ENCODE measurements around the gene HOXA13.

The HOXA13 gene

GRCh38 chr7:27235387-27236311 is 35.8 kb upstream of the HOXA13 start:
- peak; percentile 73 for DNase-seq

- no peak for DNase-seq
Measured at GRCh38 chr7:27229448-27229847, 29.6 kb upstream of the HOXA13 start.

- no peak for DNase-seq
Measured at GRCh38 chr7:27224983-27225934, 25.4 kb upstream of the HOXA13 start.

GRCh38 chr7:27223941-27224575 is 24.2 kb upstream of the HOXA13 start:
- no peak for DNase-seq

- DNase-seq = no peak
Measured at GRCh38 chr7:27221201-27221797, 21.4 kb upstream of the HOXA13 start.

GRCh38 chr7:27220440-27220955 is 20.6 kb upstream of the HOXA13 start:
- no peak for DNase-seq

- no peak for DNase-seq
Measured at GRCh38 chr7:27219821-27220220, 19.9 kb upstream of the HOXA13 start.

- no peak for DNase-seq
Measured at GRCh38 chr7:27217951-27218350, 18.1 kb upstream of the HOXA13 start.

GRCh38 chr7:27215356-27215755 is 15.5 kb upstream of the HOXA13 start:
- no peak for DNase-seq

- no peak for DNase-seq
Measured at GRCh38 chr7:27214239-27214950, 14.5 kb upstream of the HOXA13 start.

GRCh38 chr7:27213433-27214238 is 13.7 kb upstream of the HOXA13 start:
- DNase-seq = no peak

- no peak for DNase-seq
Measured at GRCh38 chr7:27212497-27213432, 12.9 kb upstream of the HOXA13 start.

- DNase-seq = no peak
Measured at GRCh38 chr7:27211764-27212204, 11.9 kb upstream of the HOXA13 start.

- DNase-seq = no peak
Measured at GRCh38 chr7:27211084-27211446, 11.2 kb upstream of the HOXA13 start.

GRCh38 chr7:27210441-27211083 is 10.7 kb upstream of the HOXA13 start:
- no peak for DNase-seq

GRCh38 chr7:27209933-27210440 is 10.1 kb upstream of the HOXA13 start:
- DNase-seq = no peak

GRCh38 chr7:27208998-27209397 is 9.1 kb upstream of the HOXA13 start:
- no peak for DNase-seq

GRCh38 chr7:27207348-27207985 is 7.6 kb upstream of the HOXA13 start:
- DNase-seq = no peak

All from DMS79 (cell line).